GM23248 (cell line): ENCODE data around the gene TBC1D2B. TPM values are rescaled to one million over a fixed set of nuclear protein-coding genes. Genes with fewer than 3 reads are reported as not detected.
A peak's percentile ranks its signal among the peaks of the same experiment; 100 is the strongest.

Experiments
- DNase-seq: peaks from one replicate; pipeline ENCODE4 v3.0.0-alpha.2; 2015
- H2AFZ ChIP-seq: fragments of 200-600 bp; sonication (generic); 2 replicates; pipeline ENCODE4 v1.6.1; 2016; ENCODE audit warnings: antibody characterized with exemption
- H3F3A ChIP-seq: fragments of 200-600 bp; sonication (generic); 2 replicates; pipeline ENCODE4 v1.6.1; 2016; ENCODE audit warnings: mild to moderate bottlenecking, antibody characterized with exemption, mixed run types; ENCODE audit not compliant: insufficient read depth
- H3K27ac ChIP-seq: fragments of 200-600 bp; sonication (generic); 2 replicates; pipeline ENCODE4 v1.5.1; 2016; ENCODE audit warnings: mild to moderate bottlenecking
- H3K27me3 ChIP-seq: fragments of 200-600 bp; sonication (generic); replicated peaks from 2 replicates; pipeline ENCODE4 v1.6.1; 2016; ENCODE audit warnings: mild to moderate bottlenecking; ENCODE audit not compliant: insufficient read depth
- H3K36me3 ChIP-seq: fragments of 200-600 bp; sonication (generic); 2 replicates; pipeline ENCODE4 v1.6.1; 2016; ENCODE audit warnings: low read depth, mild to moderate bottlenecking
- H3K4me1 ChIP-seq: fragments of 200-600 bp; sonication (generic); 2 replicates; pipeline ENCODE4 v1.6.1; 2016; ENCODE audit warnings: mild to moderate bottlenecking; ENCODE audit not compliant: insufficient read depth
- H3K4me2 ChIP-seq: fragments of 200-600 bp; sonication (generic); one replicate; pipeline ENCODE4 v1.6.1; 2016; ENCODE audit warnings: mild to moderate bottlenecking; ENCODE audit not compliant: unreplicated experiment
- H3K4me3 ChIP-seq: fragments of 200-600 bp; sonication (generic); 2 replicates; pipeline ENCODE4 v1.5.1; 2016; ENCODE audit warnings: mild to moderate bottlenecking
- H3K79me2 ChIP-seq: fragments of 200-600 bp; sonication (generic); 2 replicates; pipeline ENCODE4 v1.6.1; 2016; ENCODE audit warnings: mild to moderate bottlenecking; ENCODE audit not compliant: insufficient read depth
- H3K9ac ChIP-seq: fragments of 200-600 bp; sonication (generic); 2 replicates; pipeline ENCODE4 v1.6.1; 2016; ENCODE audit warnings: mild to moderate bottlenecking
- H3K9me2 ChIP-seq: fragments of 200-600 bp; sonication (generic); 2 replicates; pipeline ENCODE4 v1.6.1; 2016; ENCODE audit warnings: mixed run types, mild to moderate bottlenecking, moderate library complexity; ENCODE audit not compliant: insufficient read depth
- H3K9me3 ChIP-seq: fragments of 200-600 bp; sonication (generic); one replicate; pipeline ENCODE4 v1.6.1; 2017; ENCODE audit warnings: low read depth
- H4K20me1 ChIP-seq: fragments of 200-600 bp; sonication (generic); 2 replicates; pipeline ENCODE4 v1.6.0; 2016; ENCODE audit not compliant: insufficient read depth
- EZH2 ChIP-seq: fragments of 200-600 bp; sonication (generic); IDR thresholded peaks from 2 replicates; pipeline ENCODE4 v1.6.1; 2018; ENCODE audit warnings: antibody characterized with exemption, mild to moderate bottlenecking; ENCODE audit not compliant: insufficient read depth, poor library complexity, severe bottlenecking
- EZH2phosphoT487 ChIP-seq: fragments of 200-600 bp; sonication (generic); IDR thresholded peaks from 2 replicates; pipeline ENCODE4 v1.6.1; 2018; ENCODE audit warnings: antibody characterized with exemption, moderate library complexity, mild to moderate bottlenecking, low read depth; ENCODE audit not compliant: insufficient read depth
- WGBS, 2 experiments: methylation state at CpG; one replicate each; pipeline ENCODE4 v1.1.6; 2015 to 2017; ENCODE audit warnings: low lambda C conversion rate in 2 of 2, low coverage in 1 of 2; ENCODE audit errors: missing lambda C conversion rate in 2 of 2; 5-methylcytosine and 5-hydroxymethylcytosine counted together
- in situ Hi-C: fragments of 300-500 bp; cut with MboI; formaldehyde crosslinking; loops from 2 replicates; pipeline ENCODE4 v1.15.0; 2020
- polyA plus RNA-seq: library from polyadenylated mRNA; unstranded; fragments of >200 nt; fragmentation: Nextera tagmentation; extraction: Ambion mirVana; gene quantifications from 2 replicates; pipeline ENCODE4 v1.2.1, GENCODE V29; 2016
- total RNA-seq: library from RNA; depleted of rRNA; stranded (reverse); fragments of >200 nt; shearing (Covaris generic); gene quantifications from 2 replicates; pipeline ENCODE4 v1.2.3, GENCODE V29; 2014

TBC1D2B gene
- total and polyA plus RNA-seq, 2 experiments from 2014 or later: 11.1 to 40.5 TPM

- Histone ChIP-seq H2AFZ (no peak overlapping the region), H3K27me3 (no peaks in the 10 kb centered on the region), H3K9me2 (no peaks in the 10 kb centered on the region), H3K79me2 (peaks cover 21% of the 10 kb centered on the region), H3K9me3 (no peaks in the 10 kb centered on the region), H4K20me1 (no peaks in the 10 kb centered on the region), H3K27ac (no peak overlapping the region), H3K4me1 (peaks cover 18% of the 10 kb centered on the region; the same call in 1 of the 2 replicates), H3K4me2 (no peak overlapping the region), H3K4me3 (no peak overlapping the region), H3K9ac (no peak overlapping the region), H3K36me3 (no peaks in the 10 kb centered on the region), H3F3A (peaks cover 21% of the 10 kb centered on the region)
- in situ Hi-C loops: no loop called here
- no peak for TF ChIP-seq EZH2
- TF ChIP-seq EZH2phosphoT487: no peak
- 92 to 94% methylated on average over 11 of the region's 11 CpGs for whole genome bisulfite sequencing, 2 experiments
- no peak for DNase-seq
These were observed 2.0 kb upstream of the TBC1D2B start for GRCh38 chr15:78079298-78080087.

DNA sequence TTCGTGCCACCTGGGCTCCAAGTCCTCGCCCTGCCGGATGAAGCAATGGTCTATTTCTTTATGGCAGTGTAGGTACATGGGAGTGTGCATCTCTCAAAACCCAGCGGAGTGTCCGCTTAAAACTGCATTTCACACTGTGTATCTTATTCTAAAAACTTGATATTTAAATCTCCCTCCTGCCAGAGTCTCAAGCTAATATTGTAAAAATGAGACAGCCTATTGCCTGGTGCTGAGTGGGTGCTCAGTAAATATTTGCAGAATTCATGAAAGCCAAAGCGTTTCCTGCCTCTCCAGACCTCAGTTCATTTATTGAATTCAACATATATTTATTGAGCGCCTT lies 330 bp upstream of the TBC1D2B start:
- Histone ChIP-seq H3K79me2 (peaks cover 38% of the 10 kb centered on the region), H3K4me2 (peak overlapping the region; percentile 96), H3K36me3 (no peaks in the 10 kb centered on the region), H3K27ac (peak overlapping the region; percentile 12; the same call in 1 of the 2 replicates), H3K9me2 (no peaks in the 10 kb centered on the region), H3F3A (peaks cover 27% of the 10 kb centered on the region), H3K4me3 (peak overlapping the region; percentile 85), H2AFZ (peak overlapping the region; percentile 88), H3K9me3 (no peaks in the 10 kb centered on the region), H3K4me1 (peaks cover 26% of the 10 kb centered on the region), H4K20me1 (no peaks in the 10 kb centered on the region), H3K9ac (peak overlapping the region; percentile 86), H3K27me3 (no peaks in the 10 kb centered on the region)
- no peak for TF ChIP-seq EZH2
- WGBS, 2 experiments: 28 to 41% methylated on average over 6 to 7 of the region's 7 CpGs
- peak; percentile 51 for DNase-seq
- in situ Hi-C loops: no loop called here

DNA sequence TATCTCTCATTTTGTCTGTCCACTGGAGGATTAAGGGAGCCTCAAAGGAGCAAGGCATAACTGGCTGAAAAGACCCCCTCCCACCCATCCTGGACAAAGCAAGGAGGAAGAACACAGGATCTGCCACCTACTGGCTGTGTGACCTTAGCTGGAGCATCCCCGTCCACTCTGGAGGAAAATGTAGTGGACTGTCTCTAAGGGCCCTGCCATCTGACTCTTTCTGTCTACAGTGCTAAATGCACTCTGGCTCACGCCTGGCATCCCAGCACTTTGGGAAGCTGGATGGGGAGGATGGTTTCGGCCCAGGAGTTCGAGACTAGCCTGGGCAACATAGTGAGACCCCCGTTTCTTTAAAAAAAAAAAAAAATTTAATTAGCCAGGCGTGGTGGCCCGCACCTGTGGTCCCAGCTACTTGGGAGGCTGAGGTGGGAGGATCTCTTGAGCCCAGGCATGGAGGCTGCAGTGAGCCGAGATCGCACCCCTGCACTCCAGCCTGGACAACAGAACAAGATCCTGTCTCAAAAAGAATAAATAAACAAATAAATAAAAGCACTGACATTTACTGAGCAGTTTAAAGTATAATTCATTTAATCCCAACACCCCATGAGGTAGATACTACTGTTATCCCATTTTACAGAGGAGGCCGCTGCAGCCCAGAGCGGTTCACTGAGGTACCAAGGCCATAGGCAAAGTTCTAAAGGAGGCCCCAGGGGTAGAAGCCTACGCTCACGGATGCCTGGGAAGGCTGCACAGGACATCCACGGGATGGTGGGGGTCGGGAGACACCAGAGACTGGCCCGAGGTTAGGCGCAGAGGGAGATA lies 1.1 kb downstream of the TBC1D2B start:
- Histone ChIP-seq H3K9me3 (no peaks in the 10 kb centered on the region), H3F3A (peaks cover 41% of the 10 kb centered on the region), H3K4me1 (peaks cover 40% of the 10 kb centered on the region), H3K9ac (peak overlapping the region; percentile 86), H2AFZ (peak overlapping the region; percentile 62), H3K4me2 (peak overlapping the region; percentile 82), H3K79me2 (peaks cover 52% of the 10 kb centered on the region), H3K9me2 (no peaks in the 10 kb centered on the region), H3K36me3 (no peaks in the 10 kb centered on the region), H3K27me3 (no peaks in the 10 kb centered on the region), H4K20me1 (no peaks in the 10 kb centered on the region), H3K4me3 (peak overlapping the region; percentile 85), H3K27ac (peak overlapping the region; percentile 97)
- TF ChIP-seq EZH2phosphoT487 (no peak), EZH2 (no peak)
- in situ Hi-C loops: no loop called here
- 14 to 15% methylated on average over 17 of the region's 17 CpGs for WGBS, 2 experiments
- DNase-seq: peak; percentile 45

DNA sequence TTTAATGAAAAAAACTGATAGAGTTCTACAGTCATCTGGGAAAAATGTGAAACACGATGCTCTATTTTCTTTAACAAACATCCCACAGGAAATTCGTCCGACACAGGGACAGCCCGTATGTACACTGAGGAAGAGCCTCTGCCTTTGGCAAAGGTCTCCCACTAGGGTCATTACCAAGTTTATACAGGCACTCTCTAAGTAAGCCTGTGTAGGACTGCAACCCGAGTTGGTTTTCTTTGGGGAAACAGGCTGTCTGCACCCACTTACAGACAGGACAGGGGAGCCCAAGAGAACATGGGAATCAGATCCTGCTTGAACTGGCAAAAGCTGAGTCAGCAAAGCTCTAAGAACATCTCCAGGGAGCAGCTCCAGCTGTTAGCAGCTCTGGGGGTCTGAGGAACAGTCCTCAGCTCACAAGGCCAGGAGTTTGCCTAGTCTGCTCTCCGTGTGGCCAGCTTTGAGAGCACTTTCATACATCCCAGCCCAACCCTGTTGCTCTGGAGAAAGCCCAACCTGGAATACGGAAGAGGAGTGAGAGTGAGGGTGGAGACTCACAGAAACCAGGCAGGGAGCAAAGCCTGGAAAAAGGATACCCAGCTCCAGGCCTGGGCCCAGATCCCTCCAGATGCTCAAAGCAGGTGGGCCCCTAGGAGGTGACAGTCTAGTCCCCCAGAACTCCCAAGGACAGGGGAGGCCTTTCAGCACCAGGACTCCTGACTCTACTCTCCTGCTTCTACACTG lies 1.9 kb downstream of the TBC1D2B start:
- TF ChIP-seq EZH2phosphoT487 (no peak), EZH2 (no peak)
- Histone ChIP-seq H3K9ac (peak overlapping the region; percentile 86), H3K27ac (peak overlapping the region; percentile 97), H3K79me2 (peaks cover 59% of the 10 kb centered on the region), H3F3A (peaks cover 46% of the 10 kb centered on the region), H3K4me1 (peaks cover 47% of the 10 kb centered on the region), H3K36me3 (no peaks in the 10 kb centered on the region), H3K9me3 (no peaks in the 10 kb centered on the region), H4K20me1 (no peaks in the 10 kb centered on the region), H3K4me2 (peak overlapping the region; percentile 82), H3K27me3 (no peaks in the 10 kb centered on the region), H3K4me3 (peak overlapping the region; percentile 85), H3K9me2 (no peaks in the 10 kb centered on the region), H2AFZ (peak overlapping the region; percentile 49; the same call in 1 of the 2 replicates)
- in situ Hi-C loops: no loop called here
- WGBS, 2 experiments: 1 to 2% methylated on average over 7 of the region's 7 CpGs
- DNase-seq: peak; percentile 91
